GM18907 (cell line): ENCODE measurements around the gene PSMD5.
A peak's percentile ranks its signal among the peaks of the same experiment; 100 is the strongest.

Experiments used
- ATAC-seq: cut with Tn5 transposase; IDR thresholded peaks from one replicate; pipeline ENCODE4 v1.9.1; 2021; ENCODE audit warnings: mild to moderate bottlenecking, moderate library complexity; ENCODE audit not compliant: unreplicated experiment

The PSMD5 gene

GRCh38 chr9:120875643-120875953 is 32.9 kb upstream of the PSMD5 start:
- ATAC-seq: no peak

- no peak for ATAC-seq
Measured at GRCh38 chr9:120875195-120875565, 32.5 kb upstream of the PSMD5 start.

DNA sequence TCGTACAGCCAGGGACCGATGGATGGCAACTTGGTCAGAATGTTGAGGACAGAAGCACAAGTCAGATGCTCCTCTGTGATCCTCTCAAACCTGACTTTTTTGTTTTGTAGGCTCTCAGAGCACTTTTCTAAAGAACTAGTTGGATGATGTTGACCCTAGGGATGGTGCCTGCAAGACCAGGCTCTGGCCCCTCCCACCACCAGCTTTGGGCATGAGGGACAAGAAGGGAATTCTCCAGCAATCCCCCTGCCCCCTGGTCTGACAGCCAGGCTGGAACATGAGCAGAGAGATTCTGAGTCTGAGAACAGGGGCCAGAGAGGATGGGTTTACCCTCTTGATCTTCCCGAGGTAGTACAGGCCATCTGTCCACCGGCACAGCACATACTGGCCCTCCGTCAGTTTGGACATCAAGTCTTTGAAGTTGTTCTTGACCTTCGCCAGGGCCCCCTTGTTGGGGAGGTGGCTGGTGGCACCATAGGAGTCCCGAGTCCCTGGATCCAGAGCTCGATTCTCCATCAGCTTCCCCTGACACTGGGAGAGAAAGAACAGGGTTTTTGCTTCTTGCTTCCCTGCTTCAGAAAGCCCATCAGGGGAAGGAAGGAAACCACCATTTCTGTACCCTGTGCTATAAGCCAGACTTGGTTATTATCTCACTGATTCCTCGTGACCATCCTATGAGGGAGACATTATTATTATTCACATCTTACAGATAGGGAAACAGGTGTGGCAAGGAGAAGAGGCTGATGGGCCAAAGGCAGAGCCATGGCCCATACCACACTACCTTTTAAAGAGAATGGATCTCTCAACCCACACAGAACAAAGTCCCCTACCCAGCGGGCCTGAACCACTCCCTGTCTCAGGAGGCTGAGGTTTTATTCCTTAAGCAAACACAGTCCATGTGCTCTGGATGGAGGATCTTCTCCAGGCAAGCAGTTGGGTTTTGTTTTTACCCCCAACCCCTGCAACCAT is 31.8 kb upstream of the PSMD5 start:
- no peak for ATAC-seq

DNA sequence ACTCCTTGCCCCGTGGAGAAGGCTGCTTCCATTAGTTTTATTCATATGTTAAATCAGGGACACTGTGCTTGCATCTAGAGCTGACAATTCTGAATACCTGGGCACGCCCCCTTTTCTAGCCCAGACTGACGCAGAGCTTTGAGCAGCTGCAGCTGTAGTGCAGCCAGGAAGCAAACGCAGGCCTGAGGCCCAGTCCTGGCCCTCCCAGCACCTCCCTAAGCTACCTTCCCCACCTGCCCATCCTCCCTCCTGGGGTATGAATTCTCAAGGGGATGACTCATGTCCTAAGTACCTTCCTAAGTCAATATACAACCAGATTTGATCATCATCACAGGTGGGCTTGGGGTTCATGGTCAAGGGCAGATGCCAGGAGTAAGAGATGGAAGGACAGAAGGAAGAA is 30.8 kb upstream of the PSMD5 start:
- no peak for ATAC-seq

DNA sequence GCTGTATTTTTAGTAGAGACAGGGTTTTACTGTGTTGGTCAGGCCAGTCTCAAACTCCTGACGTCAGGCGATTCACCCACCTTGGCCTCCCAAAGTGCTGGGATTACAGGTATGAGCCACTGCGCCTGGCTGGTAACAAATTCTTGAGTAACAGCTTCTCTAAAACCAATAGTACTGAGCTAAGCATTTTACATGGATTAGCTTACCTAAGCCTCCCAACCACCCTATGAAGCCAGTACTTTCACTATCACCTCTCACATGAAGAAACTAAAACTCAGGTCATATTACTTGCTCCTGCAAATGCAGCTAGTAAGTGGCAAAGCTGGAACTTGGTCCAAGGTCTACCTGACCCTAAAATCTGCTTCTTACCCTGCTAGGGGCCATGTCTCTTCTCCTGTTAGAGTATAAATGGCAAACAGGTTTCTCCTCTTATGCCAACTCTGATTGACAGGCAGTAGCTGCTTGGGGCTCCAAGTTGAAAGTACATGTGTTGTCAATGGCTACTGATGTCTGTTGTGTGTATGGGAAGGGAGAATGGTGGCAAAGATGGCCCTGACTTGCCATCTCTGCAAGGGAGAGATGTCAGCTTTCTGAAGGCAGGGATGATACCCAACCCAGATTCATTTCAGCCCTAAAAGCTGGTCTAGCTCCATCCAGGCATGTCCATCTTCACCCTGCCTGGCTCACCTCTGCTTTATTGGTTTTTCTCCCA is 30.2 kb upstream of the PSMD5 start:
- ATAC-seq: no peak

DNA sequence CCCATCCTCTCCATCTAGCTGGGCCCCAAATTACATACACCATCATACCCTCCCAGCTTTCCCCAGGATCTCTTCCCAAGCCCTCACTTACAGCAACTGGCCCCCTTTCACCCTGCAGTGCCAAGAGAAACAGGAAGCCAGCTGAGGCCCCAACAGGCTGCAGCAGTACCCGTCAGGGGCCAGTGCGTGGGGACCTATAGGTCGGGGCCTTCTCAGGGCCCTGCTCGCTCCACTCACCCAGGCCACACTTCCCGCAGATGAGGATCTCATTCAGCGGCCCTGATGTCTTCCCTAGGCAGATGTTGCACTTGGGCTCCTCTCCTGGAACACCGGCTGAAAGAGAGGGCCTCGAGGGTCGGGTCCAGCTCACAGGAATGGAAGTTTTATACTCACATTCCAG is 27.5 kb upstream of the PSMD5 start:
- no peak for ATAC-seq

DNA sequence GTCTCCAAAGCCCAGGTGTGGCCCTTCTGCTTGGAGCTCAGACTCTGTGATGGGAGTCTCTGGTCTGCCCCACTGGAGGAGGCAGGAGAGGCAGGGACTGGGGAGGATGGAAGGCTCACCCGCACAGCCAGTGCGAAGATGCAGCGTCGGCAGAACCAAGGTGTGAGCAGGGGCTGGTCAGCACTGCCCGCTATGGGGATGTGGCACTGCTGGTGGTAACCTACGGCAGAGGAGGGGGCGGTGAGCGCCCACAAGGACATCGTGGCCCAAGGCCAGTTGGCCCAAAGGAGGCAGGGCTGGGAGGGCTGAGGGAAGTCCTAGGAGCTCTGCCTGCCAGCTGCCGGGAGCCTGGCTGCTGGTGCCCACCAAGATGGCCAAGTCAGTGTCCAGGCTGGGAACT is 27.0 kb upstream of the PSMD5 start:
- ATAC-seq: no peak

GRCh38 chr9:120869360-120869687 is 26.6 kb upstream of the PSMD5 start:
- no peak for ATAC-seq

- ATAC-seq: peak; percentile 91
Measured at GRCh38 chr9:120868676-120869359, 26.1 kb upstream of the PSMD5 start.

- ATAC-seq: no peak
Measured at GRCh38 chr9:120868339-120868675, 25.6 kb upstream of the PSMD5 start.

DNA sequence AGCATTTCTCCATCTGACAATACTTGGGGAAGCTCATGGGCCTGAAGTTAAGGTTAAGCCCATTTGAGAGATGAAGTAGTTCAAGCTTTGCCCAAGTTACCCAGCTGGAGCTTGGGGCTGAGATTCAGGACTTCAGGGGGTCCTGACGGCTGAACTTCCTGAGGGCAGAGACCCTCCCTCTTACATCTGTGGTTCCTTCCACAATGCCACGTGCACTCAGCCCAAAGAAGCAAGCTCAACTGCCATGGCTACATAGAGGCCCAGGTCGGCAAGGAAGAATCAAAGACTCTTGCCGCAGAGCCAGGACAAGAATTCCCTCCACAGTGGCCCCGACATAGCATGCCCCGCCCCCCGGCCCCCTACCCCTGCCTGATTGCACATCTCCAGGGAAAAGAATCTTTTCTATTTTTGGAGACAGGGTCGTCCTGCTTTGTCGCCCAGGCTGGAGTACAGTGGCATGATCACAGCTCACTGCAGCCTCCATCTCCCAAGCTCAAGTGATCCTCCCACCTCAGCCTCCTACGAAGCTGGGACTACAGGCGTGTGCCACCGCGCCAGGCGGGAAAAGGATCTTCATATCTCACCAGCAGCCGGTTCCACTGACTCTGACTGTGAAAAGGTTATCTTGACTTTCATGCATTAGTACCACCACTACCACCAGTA is 25.1 kb upstream of the PSMD5 start:
- no peak for ATAC-seq

DNA sequence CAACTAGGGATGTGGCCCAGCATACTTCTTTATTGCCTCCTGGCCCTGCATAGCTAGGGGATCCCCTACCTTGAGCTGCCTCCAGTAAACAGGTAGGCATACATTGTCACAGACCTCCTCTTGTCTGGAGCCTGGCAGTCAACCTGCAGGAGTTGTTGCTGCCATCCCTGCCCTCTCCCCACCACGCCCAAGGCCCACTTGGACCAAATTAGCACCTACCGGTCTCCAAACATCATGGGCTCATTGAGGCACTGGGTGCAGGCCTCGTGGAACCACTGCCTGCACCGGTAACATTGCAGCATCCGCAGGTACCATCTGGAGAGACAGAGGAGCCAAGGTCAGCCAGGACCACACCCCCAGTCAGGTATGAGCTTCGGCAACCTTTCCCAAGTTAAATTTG is 23.9 kb upstream of the PSMD5 start:
- ATAC-seq: no peak

GRCh38 chr9:120865809-120866208 is 23.1 kb upstream of the PSMD5 start:
- no peak for ATAC-seq

GRCh38 chr9:120865176-120865575 is 22.5 kb upstream of the PSMD5 start:
- no peak for ATAC-seq

- no peak for ATAC-seq
Measured at GRCh38 chr9:120864719-120865118, 22.0 kb upstream of the PSMD5 start.

GRCh38 chr9:120863833-120864232 is 21.1 kb upstream of the PSMD5 start:
- no peak for ATAC-seq

GRCh38 chr9:120862452-120862851 is 19.7 kb upstream of the PSMD5 start:
- no peak for ATAC-seq

GRCh38 chr9:120861935-120862334 is 19.2 kb upstream of the PSMD5 start:
- no peak for ATAC-seq

GRCh38 chr9:120860083-120860482 is 17.4 kb upstream of the PSMD5 start:
- no peak for ATAC-seq

GRCh38 chr9:120859361-120859760 is 16.6 kb upstream of the PSMD5 start:
- no peak for ATAC-seq

- no peak for ATAC-seq
Measured at GRCh38 chr9:120857902-120858301, 15.2 kb upstream of the PSMD5 start.

DNA sequence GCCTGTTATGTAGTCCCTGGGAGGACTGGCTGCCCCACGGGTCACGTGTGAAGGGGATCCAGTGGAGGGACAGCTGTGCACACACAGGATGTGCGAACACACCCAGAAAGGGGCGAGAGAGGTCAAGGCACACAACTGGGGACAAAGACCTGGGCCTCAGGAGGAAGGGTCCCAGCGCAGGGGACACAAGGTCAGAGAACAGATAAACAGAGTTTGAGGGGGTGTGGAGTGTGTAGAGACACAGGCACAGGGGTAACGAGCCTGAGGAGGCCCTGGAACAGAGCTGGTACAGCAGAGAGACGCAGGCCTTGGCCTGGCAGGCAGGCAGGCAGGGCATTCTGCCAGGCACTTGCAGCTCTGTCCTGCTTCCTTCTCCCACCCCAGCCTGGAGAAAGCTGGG is 14.8 kb upstream of the PSMD5 start:
- no peak for ATAC-seq
